ENCODE results near the gene SIX5. TPM values are rescaled to one million over a fixed set of nuclear protein-coding genes. Genes with fewer than 3 reads are reported as not detected.

SIX5 gene
- total and polyA plus RNA-seq, 9 of the 15 experiments (the other 6 are each of a cell fraction or from before 2014, with no cell fraction given): 1.4 to 17.2 (median 7.4) TPM; not detected in 2

DNA sequence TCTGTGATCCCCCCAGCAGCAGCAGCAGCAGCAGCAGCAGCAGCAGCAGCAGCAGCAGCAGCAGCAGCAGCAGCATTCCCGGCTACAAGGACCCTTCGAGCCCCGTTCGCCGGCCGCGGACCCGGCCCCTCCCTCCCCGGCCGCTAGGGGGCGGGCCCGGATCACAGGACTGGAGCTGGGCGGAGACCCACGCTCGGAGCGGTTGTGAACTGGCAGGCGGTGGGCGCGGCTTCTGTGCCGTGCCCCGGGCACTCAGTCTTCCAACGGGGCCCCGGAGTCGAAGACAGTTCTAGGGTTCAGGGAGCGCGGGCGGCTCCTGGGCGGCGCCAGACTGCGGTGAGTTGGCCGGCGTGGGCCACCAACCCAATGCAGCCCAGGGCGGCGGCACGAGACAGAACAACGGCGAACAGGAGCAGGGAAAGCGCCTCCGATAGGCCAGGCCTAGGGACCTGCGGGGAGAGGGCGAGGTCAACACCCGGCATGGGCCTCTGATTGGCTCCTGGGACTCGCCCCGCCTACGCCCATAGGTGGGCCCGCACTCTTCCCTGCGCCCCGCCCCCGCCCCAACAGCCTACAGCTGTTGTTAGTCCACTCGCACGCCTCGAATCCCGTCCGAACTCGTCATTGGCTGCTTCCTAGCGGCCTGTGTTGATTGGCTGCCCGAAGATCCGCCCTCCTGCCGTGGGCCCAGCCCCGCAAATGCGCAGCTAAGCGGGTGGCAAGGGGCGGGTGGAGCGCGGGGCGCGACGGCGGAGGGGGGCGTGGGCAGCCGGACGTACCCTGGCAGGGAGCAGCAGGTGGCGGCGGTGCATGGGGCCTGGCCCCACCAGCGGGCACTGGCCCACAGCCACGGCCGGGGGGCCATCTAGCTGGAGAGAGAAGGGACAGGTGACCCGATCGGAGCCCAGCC, 1.4 kb upstream of the SIX5 start (continued):
- TF ChIP-seq, protein P1, sequence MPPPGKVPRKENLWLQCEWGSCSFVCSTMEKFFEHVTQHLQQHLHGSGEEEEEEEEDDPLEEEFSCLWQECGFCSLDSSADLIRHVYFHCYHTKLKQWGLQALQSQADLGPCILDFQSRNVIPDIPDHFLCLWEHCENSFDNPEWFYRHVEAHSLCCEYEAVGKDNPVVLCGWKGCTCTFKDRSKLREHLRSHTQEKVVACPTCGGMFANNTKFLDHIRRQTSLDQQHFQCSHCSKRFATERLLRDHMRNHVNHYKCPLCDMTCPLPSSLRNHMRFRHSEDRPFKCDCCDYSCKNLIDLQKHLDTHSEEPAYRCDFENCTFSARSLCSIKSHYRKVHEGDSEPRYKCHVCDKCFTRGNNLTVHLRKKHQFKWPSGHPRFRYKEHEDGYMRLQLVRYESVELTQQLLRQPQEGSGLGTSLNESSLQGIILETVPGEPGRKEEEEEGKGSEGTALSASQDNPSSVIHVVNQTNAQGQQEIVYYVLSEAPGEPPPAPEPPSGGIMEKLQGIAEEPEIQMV (tag; conservative IDR thresholded peaks at IDR 0.05; ENCODE audit: low read depth): no peak
- TF ChIP-seq ZKSCAN8 (CRISPR knock-in tag; IDR thresholded peaks at IDR 0.05) (no peak), ZNF347 (CRISPR knock-in tag; IDR thresholded peaks at IDR 0.05; ENCODE audit: low read depth) (no peak), PML (IDR thresholded peaks at IDR 0.05; ENCODE audit: low read length) (no peak; the same call in 1 of the 2 replicates), PHB2 (IDR thresholded peaks at IDR 0.05; ENCODE audit: low read depth) (no peak), ZNF551 (CRISPR knock-in tag; IDR thresholded peaks at IDR 0.05) (no peak), CC2D1A (IDR thresholded peaks at IDR 0.05) (0 out of 2 replicates have a peak, but pooled peaks have one; percentile 6)
- TF ChIP-seq, protein P2, sequence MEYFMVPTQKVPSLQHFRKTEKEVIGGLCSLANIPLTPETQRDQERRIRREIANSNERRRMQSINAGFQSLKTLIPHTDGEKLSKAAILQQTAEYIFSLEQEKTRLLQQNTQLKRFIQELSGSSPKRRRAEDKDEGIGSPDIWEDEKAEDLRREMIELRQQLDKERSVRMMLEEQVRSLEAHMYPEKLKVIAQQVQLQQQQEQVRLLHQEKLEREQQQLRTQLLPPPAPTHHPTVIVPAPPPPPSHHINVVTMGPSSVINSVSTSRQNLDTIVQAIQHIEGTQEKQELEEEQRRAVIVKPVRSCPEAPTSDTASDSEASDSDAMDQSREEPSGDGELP (CRISPR knock-in tag; IDR thresholded peaks at IDR 0.05; ENCODE audit: borderline replicate concordance): peak; percentile 100
- TF ChIP-seq, protein P3, sequence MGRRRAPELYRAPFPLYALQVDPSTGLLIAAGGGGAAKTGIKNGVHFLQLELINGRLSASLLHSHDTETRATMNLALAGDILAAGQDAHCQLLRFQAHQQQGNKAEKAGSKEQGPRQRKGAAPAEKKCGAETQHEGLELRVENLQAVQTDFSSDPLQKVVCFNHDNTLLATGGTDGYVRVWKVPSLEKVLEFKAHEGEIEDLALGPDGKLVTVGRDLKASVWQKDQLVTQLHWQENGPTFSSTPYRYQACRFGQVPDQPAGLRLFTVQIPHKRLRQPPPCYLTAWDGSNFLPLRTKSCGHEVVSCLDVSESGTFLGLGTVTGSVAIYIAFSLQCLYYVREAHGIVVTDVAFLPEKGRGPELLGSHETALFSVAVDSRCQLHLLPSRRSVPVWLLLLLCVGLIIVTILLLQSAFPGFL (CRISPR knock-in tag; IDR thresholded peaks at IDR 0.05): peak; percentile 76; the same call in 1 of the 2 replicates
- TF ChIP-seq, protein P4, sequence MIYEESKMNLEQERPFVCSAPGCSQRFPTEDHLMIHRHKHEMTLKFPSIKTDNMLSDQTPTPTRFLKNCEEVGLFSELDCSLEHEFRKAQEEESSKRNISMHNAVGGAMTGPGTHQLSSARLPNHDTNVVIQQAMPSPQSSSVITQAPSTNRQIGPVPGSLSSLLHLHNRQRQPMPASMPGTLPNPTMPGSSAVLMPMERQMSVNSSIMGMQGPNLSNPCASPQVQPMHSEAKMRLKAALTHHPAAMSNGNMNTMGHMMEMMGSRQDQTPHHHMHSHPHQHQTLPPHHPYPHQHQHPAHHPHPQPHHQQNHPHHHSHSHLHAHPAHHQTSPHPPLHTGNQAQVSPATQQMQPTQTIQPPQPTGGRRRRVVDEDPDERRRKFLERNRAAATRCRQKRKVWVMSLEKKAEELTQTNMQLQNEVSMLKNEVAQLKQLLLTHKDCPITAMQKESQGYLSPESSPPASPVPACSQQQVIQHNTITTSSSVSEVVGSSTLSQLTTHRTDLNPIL (CRISPR knock-in tag; IDR thresholded peaks at IDR 0.05): no peak
